CD4-positive, alpha-beta memory T cell (primary cell): ENCODE data around the gene KRTAP10-1. TPM values are rescaled to one million over a fixed set of nuclear protein-coding genes. Genes with fewer than 3 reads are reported as not detected.
"Not testable (repeated sequence)": the region's sequence is repeated elsewhere in the genome, so short reads cannot be mapped to it uniquely, and the experiment has no call there.

ENCODE experiments used
- CTCF ChIA-PET: fragments of 350-600 bp; sonication (Branson Sonifier 250); formaldehyde crosslinking; loops from one replicate; lab custom pipeline; 2021; ENCODE audit warnings: inconsistent platforms; ENCODE audit not compliant: partially characterized antibody; lab: Charles Lee
- POLR2A ChIA-PET: fragments of 350-600 bp; sonication (Branson Sonifier 250); formaldehyde crosslinking; loops from one replicate; lab custom pipeline; 2021; ENCODE audit not compliant: partially characterized antibody; lab: Charles Lee
- DNase-seq, 5 donors: peaks; one replicate each; pipeline versions ENCODE4 v3.0.0 to v3.0.0-alpha.2; 2020 to 2022; ENCODE audit warnings: mixed read lengths in 1 of 5
- H3K27ac ChIP-seq: one replicate; pipeline ENCODE4 v1.7.0; 2013; ENCODE audit warnings: low read depth, low read length
- H3K27me3 ChIP-seq: 2 replicates; pipeline ENCODE4 v1.7.0; 2013; ENCODE audit warnings: mild to moderate bottlenecking, low read length, moderate library complexity; ENCODE audit not compliant: insufficient read depth
- H3K36me3 ChIP-seq: 2 replicates; pipeline ENCODE4 v1.7.0; 2013; ENCODE audit warnings: mild to moderate bottlenecking, low read length, moderate library complexity; ENCODE audit not compliant: insufficient read depth
- H3K4me1 ChIP-seq: 2 replicates; pipeline ENCODE4 v1.7.0; 2013; ENCODE audit warnings: mild to moderate bottlenecking, low read length, moderate library complexity; ENCODE audit not compliant: insufficient read depth
- H3K4me3 ChIP-seq, 2 donors: one replicate each; pipeline ENCODE4 v1.7.0; 2013; ENCODE audit warnings: low read length in 2 of 2, mild to moderate bottlenecking in 1 of 2
- H3K9me3 ChIP-seq, 2 donors: one replicate each; pipeline ENCODE4 v1.7.0; 2013; ENCODE audit warnings: low read length in 2 of 2, control low read depth in 1 of 2; ENCODE audit not compliant: control insufficient read depth in 1 of 2
- H3K27ac Mint-ChIP-seq, 7 donors: one replicate each; pipeline ENCODE4 v1.8.0; 2020 to 2021; ENCODE audit warnings: mixed read lengths in 7 of 7, mild to moderate bottlenecking in 6 of 7, inconsistent platforms in 3 of 7, moderate library complexity in 3 of 7
- H3K27me3 Mint-ChIP-seq, 2 donors: one replicate each; pipeline ENCODE4 v1.8.0; 2020 to 2021; ENCODE audit warnings: mixed read lengths in 2 of 2
- H3K36me3 Mint-ChIP-seq, 2 donors: one replicate each; pipeline ENCODE4 v1.8.0; 2020 to 2021; ENCODE audit warnings: mixed read lengths in 2 of 2, inconsistent platforms in 1 of 2, mild to moderate bottlenecking in 1 of 2
- H3K4me1 Mint-ChIP-seq, 4 donors: one replicate each; pipeline ENCODE4 v1.8.0; 2020 to 2021; ENCODE audit warnings: mixed read lengths in 4 of 4, mild to moderate bottlenecking in 1 of 4
- H3K4me3 Mint-ChIP-seq, 8 donors: one replicate each; pipeline ENCODE4 v1.8.0; 2020 to 2021; ENCODE audit warnings: mixed read lengths in 8 of 8, mild to moderate bottlenecking in 7 of 8, moderate library complexity in 6 of 8, inconsistent platforms in 3 of 8
- H3K9me3 Mint-ChIP-seq, 8 donors: one replicate each; pipeline ENCODE4 v1.8.0; 2020 to 2021; ENCODE audit warnings: mixed read lengths in 8 of 8, mild to moderate bottlenecking in 5 of 8, inconsistent platforms in 3 of 8, moderate library complexity in 1 of 8
- intact Hi-C: fragments of 100-400 bp; cut with micrococcal nuclease; formaldehyde crosslinking; loops from one replicate; pipeline ENCODE4 v1.15.1; 2023
- polyA plus RNA-seq, 2 donors: library from polyadenylated mRNA; unstranded; fragments of 300-500 nt; fragmentation: Illumina TruSeq; gene quantifications; one replicate each; pipeline ENCODE4 v1.2.3, GENCODE V29; 2021
- total RNA-seq, 2 experiments: library from RNA; stranded (reverse); gene quantifications; one replicate each; pipeline ENCODE4 v1.2.3, GENCODE V29; 2021

The KRTAP10-1 gene
- total and polyA plus RNA-seq, 4 experiments from 2014 or later = not detected

DNA sequence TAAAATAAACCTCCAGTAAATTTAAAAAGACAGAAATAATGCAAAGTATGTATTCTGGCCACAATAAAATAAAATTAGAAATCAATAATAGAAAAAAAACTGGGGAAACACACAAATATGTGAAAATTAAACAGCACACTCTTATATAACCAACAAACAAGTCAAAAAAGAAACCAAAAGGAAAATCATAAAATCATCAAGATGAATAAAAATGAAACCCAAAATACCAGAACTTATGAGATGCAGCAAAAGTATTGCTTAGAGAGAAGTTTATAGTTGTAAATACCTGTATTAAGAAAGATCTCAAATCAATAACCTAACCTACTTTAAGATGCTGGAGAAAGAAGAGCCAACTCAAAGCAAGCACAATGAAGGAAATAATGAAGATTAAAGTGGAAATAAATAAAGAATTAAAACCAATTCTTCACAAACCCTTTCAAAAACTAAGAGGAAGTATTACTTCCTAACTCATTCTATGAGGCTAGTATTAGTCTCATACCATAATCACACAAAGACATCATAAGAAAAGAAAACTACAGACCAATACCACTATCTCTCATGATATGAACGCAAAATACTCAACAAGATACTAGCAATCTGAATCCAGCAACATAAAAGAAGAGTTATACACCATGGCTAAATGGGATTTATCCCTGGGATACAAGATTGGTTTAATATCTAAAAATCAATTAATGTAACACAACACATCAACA, 25.0 kb upstream of the KRTAP10-1 start:
- Mint-ChIP-seq H3K27ac (peak overlapping the region; percentile 23 to 94 (median 65)), H3K36me3 (peaks cover 2 to 3% of the 10 kb centered on the region in 2 donors), H3K4me3 (peak overlapping the region in 6 of 8 donors; percentile 29 to 60 (median 48)), H3K27me3 (peaks cover 0 to 1% of the 10 kb centered on the region in 2 donors), H3K9me3 (peaks cover 2 to 31% (median 24%) of the 10 kb centered on the region in 8 donors), H3K4me1 (peaks cover 10 to 14% (median 11%) of the 10 kb centered on the region in 4 donors)
- intact Hi-C loops = no loop called here
- DNase-seq = peak in 1 of 5 donors; percentile 16
- Histone ChIP-seq H3K36me3 (no peaks in the 10 kb centered on the region), H3K4me1 (peaks cover 13% of the 10 kb centered on the region), H3K4me3 (no peak overlapping the region), H3K9me3 (no peaks in the 10 kb centered on the region), H3K27ac (no peak overlapping the region), H3K27me3 (no peaks in the 10 kb centered on the region)
- ChIA-PET CTCF (interaction anchor here (1.2 kb wide), 1 partner anchor 178 kb away, joined by 3 read pairs; no protein-coding TSS in a partner anchor), POLR2A (no interaction called here)

- no peak overlapping the region for H3K27ac ChIP-seq
Observed at GRCh38 chr21:44564099-44564498, 24.1 kb upstream of the KRTAP10-1 start.

GRCh38 chr21:44558695-44559094, 18.7 kb upstream of the KRTAP10-1 start, which contains the start of gene KRTAP10-3:
KRTAP10-3 (minus strand) TSS chr21:44558795; CDS start chr21:44558715, 80 bp downstream.
- Mint-ChIP-seq H3K36me3 (peaks cover 2 to 3% of the 10 kb centered on the region in 2 donors), H3K4me1 (no peaks in the 10 kb centered on the region), H3K27me3 (peaks cover 0 to 4% of the 10 kb centered on the region in 2 donors), H3K9me3 (peaks cover 2 to 44% (median 25%) of the 10 kb centered on the region in 8 donors), H3K4me3 (no peak within 1 kb of the TSS), H3K27ac (peak within 1 kb of the TSS in 3 of 7 donors; percentile 17 to 79 (median 62))
- DNase-seq = no peak
- H3K4me3 ChIP-seq = no peak within 1 kb of the TSS
- H3K9me3 ChIP-seq = no peaks in the 10 kb centered on the region
- CTCF ChIA-PET = no interaction called here
- POLR2A ChIA-PET = no interaction called here
- no peaks in the 10 kb centered on the region for H3K27me3 ChIP-seq
- H3K4me1 ChIP-seq = no peaks in the 10 kb centered on the region
- H3K27ac ChIP-seq = no peak within 1 kb of the TSS
- intact Hi-C loops = no loop called here
- H3K36me3 ChIP-seq = no peaks in the 10 kb centered on the region

More at GRCh38 chr21:44564099-44564498, 24.1 kb upstream of the KRTAP10-1 start:
- no peaks in the 10 kb centered on the region for H3K9me3 ChIP-seq
- H3K36me3 ChIP-seq = no peaks in the 10 kb centered on the region
- peaks cover 0 to 1% of the 10 kb centered on the region in 2 donors for H3K27me3 Mint-ChIP-seq
- no peak overlapping the region for H3K4me3 ChIP-seq
- POLR2A ChIA-PET = interaction anchor here (0.7 kb wide), 1 partner anchor 17 kb away, joined by 3 read pairs; no protein-coding TSS in a partner anchor
- DNase-seq = no peak
- no peaks in the 10 kb centered on the region for H3K27me3 ChIP-seq
- intact Hi-C loops = no loop called here
- H3K27ac Mint-ChIP-seq = peak overlapping the region in 1 of 7 donors; percentile 23
- peaks cover 2 to 36% (median 28%) of the 10 kb centered on the region in 8 donors for H3K9me3 Mint-ChIP-seq
- CTCF ChIA-PET = interaction anchor here (1.2 kb wide), 1 partner anchor 179 kb away, joined by 3 read pairs; no protein-coding TSS in a partner anchor
- peaks cover 13% of the 10 kb centered on the region for H3K4me1 ChIP-seq
- no peak overlapping the region for H3K4me3 Mint-ChIP-seq
- peaks cover 9 to 14% (median 11%) of the 10 kb centered on the region in 4 donors for H3K4me1 Mint-ChIP-seq
- H3K36me3 Mint-ChIP-seq = peaks cover 2 to 3% of the 10 kb centered on the region in 2 donors

- H3K27ac ChIP-seq, H3K36me3 Mint-ChIP-seq, H3K4me3 Mint-ChIP-seq, DNase-seq, H3K4me1 Mint-ChIP-seq, H3K4me1 ChIP-seq, H3K4me3 ChIP-seq, H3K36me3 ChIP-seq, H3K27me3 Mint-ChIP-seq, CTCF ChIA-PET, intact Hi-C loops, POLR2A ChIA-PET, H3K9me3 ChIP-seq, H3K27me3 ChIP-seq: not testable (repeated sequence)
- H3K27ac Mint-ChIP-seq = peak overlapping the region in 2 of 7 donors; percentile 17 to 79
- peaks cover 2 to 48% (median 26%) of the 10 kb centered on the region in 8 donors for H3K9me3 Mint-ChIP-seq
Observed at GRCh38 chr21:44558329-44558675, 18.3 kb upstream of the KRTAP10-1 start.

DNA sequence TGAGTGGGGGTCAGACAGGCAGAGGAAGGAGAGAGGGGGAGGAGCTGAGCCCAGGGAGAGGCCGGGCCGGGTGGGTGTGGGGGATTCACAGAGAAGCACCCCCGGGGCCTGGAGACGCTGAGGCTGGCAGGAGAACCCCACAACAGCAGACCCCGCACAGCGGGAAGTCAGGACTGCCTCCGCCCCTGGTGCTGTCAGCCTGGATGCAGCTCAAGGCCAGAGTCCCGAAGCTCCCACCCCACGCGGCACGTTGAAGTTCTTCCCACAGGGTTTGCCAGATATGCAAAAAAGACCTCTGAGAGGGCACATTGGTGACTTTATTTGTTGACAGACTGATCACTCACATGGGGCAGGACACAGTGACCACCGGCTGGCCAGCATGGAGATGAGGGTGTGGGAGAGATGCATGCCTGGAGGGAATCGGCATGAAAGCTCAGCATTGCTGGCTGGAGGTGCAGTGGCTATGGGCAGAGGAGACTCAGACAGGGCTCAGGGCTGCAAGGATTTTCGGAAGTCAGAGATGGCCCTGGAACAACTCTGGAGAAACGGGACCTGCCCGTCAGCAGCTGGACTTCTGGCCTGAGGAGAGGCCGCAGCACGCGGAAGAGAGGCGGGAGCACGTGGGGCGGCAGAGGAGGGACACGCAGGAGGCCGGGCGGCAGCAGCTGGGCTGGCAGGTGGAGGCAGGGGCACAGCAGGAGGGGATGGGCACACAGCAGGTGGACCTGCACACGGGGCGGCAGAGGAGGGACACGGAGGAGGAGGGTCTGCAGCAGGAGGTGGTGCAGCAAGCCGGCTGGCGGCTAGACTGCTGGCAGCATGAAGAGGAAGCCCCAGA, 17.7 kb upstream of the KRTAP10-1 start:
- H3K4me3 ChIP-seq = no peak overlapping the region
- H3K4me1 ChIP-seq = no peaks in the 10 kb centered on the region
- no peaks in the 10 kb centered on the region for H3K4me1 Mint-ChIP-seq
- CTCF ChIA-PET = no interaction called here
- no peaks in the 10 kb centered on the region for H3K27me3 ChIP-seq
- peak overlapping the region in 1 of 7 donors; percentile 79 for H3K27ac Mint-ChIP-seq
- intact Hi-C loops = no loop called here
- peaks cover 0 to 4% of the 10 kb centered on the region in 2 donors for H3K27me3 Mint-ChIP-seq
- H3K9me3 ChIP-seq = no peaks in the 10 kb centered on the region
- H3K36me3 ChIP-seq = no peaks in the 10 kb centered on the region
- POLR2A ChIA-PET = no interaction called here
- no peak overlapping the region for H3K27ac ChIP-seq
- no peak for DNase-seq
- peaks cover 2 to 47% (median 25%) of the 10 kb centered on the region in 8 donors for H3K9me3 Mint-ChIP-seq
- no peak overlapping the region for H3K4me3 Mint-ChIP-seq
- H3K36me3 Mint-ChIP-seq = peaks cover 2 to 3% of the 10 kb centered on the region in 2 donors

DNA sequence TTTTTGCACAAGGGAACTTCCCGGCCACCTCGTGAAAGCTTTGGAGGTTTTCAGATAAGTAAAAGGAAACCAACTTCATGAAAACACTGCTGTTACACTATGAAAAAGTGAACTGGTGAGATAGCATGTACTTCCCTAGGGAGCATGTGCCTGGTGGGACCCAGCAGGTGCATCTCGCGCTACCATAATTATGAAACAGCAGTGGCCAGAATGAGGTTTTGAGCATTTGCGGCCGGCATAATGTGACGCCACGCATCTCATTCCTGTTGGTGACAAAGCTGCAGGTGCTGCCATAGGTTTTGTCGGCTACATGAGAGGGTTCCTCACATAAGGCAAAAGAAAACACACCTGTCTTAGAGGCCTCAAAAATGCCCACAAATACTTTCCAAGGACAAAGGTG, 16.9 kb upstream of the KRTAP10-1 start:
- POLR2A ChIA-PET = no interaction called here
- Mint-ChIP-seq H3K4me1 (no peaks in the 10 kb centered on the region), H3K27me3 (peaks cover 0 to 4% of the 10 kb centered on the region in 2 donors), H3K9me3 (peaks cover 2 to 38% (median 18%) of the 10 kb centered on the region in 8 donors), H3K4me3 (no peak overlapping the region), H3K27ac (no peak overlapping the region), H3K36me3 (peaks cover 2 to 3% of the 10 kb centered on the region in 2 donors)
- no peak overlapping the region for H3K27ac ChIP-seq
- H3K27me3 ChIP-seq = no peaks in the 10 kb centered on the region
- no peaks in the 10 kb centered on the region for H3K9me3 ChIP-seq
- H3K4me1 ChIP-seq = no peaks in the 10 kb centered on the region
- DNase-seq = no peak
- CTCF ChIA-PET = no interaction called here
- H3K36me3 ChIP-seq = no peaks in the 10 kb centered on the region
- intact Hi-C loops = no loop called here
- H3K4me3 ChIP-seq = no peak overlapping the region
